HepG2 (cell line): ENCODE data around the gene DENND2A. TPM values are rescaled to one million over a fixed set of nuclear protein-coding genes. Genes with fewer than 3 reads are reported as not detected.
A peak's percentile ranks its signal among the peaks of the same experiment; 100 is the strongest.

ENCODE experiments used
- BRD4 ChIP-seq: sonication (generic); formaldehyde crosslinking; IDR thresholded peaks from 2 replicates; pipeline ENCODE4 v1.4.0; 2020; ENCODE audit warnings: missing genetic modification reagents
- FLYWCH1 ChIP-seq: sonication (generic); formaldehyde crosslinking; IDR thresholded peaks from 2 replicates; pipeline ENCODE4 v1.8.1; 2023; ENCODE audit warnings: mild to moderate bottlenecking, missing genetic modification reagents
- NFIC ChIP-seq: IDR thresholded peaks from 2 replicates; pipeline ENCODE4 v1.6.1; 2012; ENCODE audit warnings: mild to moderate bottlenecking, low read length, inconsistent platforms
- NR3C1 ChIP-seq: sonication (generic); formaldehyde crosslinking; IDR thresholded peaks from 2 replicates; pipeline ENCODE4 v1.4.0; 2020; ENCODE audit warnings: missing genetic modification reagents
- ONECUT2 ChIP-seq: sonication (generic); formaldehyde crosslinking; IDR thresholded peaks from 2 replicates; pipeline ENCODE4 v1.4.0; 2020; ENCODE audit warnings: missing genetic modification reagents
- RBAK ChIP-seq: sonication (generic); formaldehyde crosslinking; IDR thresholded peaks from 2 replicates; pipeline ENCODE4 v1.5.1; 2020; ENCODE audit warnings: mild to moderate bottlenecking, missing genetic modification reagents
- SMARCC2 ChIP-seq: fragments of 450-650 bp; IDR thresholded peaks from 2 replicates; pipeline ENCODE4 v1.6.1; 2017; ENCODE audit warnings: antibody characterized with exemption, mild to moderate bottlenecking
- ZBTB1 ChIP-seq: sonication (generic); formaldehyde crosslinking; IDR thresholded peaks from 2 replicates; pipeline ENCODE4 v1.4.0; 2020; ENCODE audit warnings: missing genetic modification reagents, borderline replicate concordance
- ZMYM4 ChIP-seq: sonication (generic); formaldehyde crosslinking; IDR thresholded peaks from 2 replicates; pipeline ENCODE4 v1.8.1; 2023; ENCODE audit warnings: mild to moderate bottlenecking, missing genetic modification reagents
- ZNF10 ChIP-seq: sonication (generic); formaldehyde crosslinking; IDR thresholded peaks from 2 replicates; pipeline ENCODE4 v1.4.0; 2020; ENCODE audit warnings: mild to moderate bottlenecking, low read depth, missing genetic modification reagents, borderline replicate concordance
- ZNF296 ChIP-seq: sonication (generic); formaldehyde crosslinking; conservative IDR thresholded peaks from 2 replicates; pipeline ENCODE4 v1.5.0; 2020; ENCODE audit warnings: mild to moderate bottlenecking, missing genetic modification reagents
- ZNF567 ChIP-seq: sonication (generic); formaldehyde crosslinking; IDR thresholded peaks from 2 replicates; pipeline ENCODE4 v1.8.1; 2023; ENCODE audit warnings: mild to moderate bottlenecking, missing genetic modification reagents, borderline replicate concordance
- ZNF790 ChIP-seq: sonication (generic); formaldehyde crosslinking; IDR thresholded peaks from 2 replicates; pipeline ENCODE4 v1.8.0; 2022; ENCODE audit warnings: missing genetic modification reagents, mild to moderate bottlenecking, borderline replicate concordance
- polyA plus RNA-seq, 8 experiments: library from polyadenylated mRNA; depleted of rRNA in 3 of 8; stranded (reverse) in 7 of 8; unstranded in 1 of 8; fragments of >200 nt; fragmentation: Illumina TruSeq in 4 of 8; extraction: Trizol in 4 of 8; gene quantifications; 2 replicates each; pipeline versions ENCODE4 v1.2.1 to v1.2.3, GENCODE V29; 2011 to 2016; ENCODE audit warnings: low read depth in 4 of 8, missing spikeins in 1 of 8, mixed read lengths in 1 of 8; ENCODE audit not compliant: insufficient read depth in 1 of 8
- total RNA-seq, 5 experiments: library from RNA; depleted of rRNA; stranded (reverse); fragments of >200 nt; fragmentation: Illumina TruSeq; extraction: Trizol; gene quantifications; 2 replicates each; pipeline ENCODE4 v1.2.3, GENCODE V29; 2016; ENCODE audit warnings: low read depth in 1 of 5
- TF ChIP-seq, protein P1 (sequence below): sonication (generic); formaldehyde crosslinking; IDR thresholded peaks from 2 replicates; pipeline ENCODE4 v1.5.1; 2020; ENCODE audit warnings: mild to moderate bottlenecking, missing genetic modification reagents
- TF ChIP-seq, protein P2 (sequence below), 2 experiments: sonication (generic) in 1 of 2; formaldehyde crosslinking in 1 of 2; IDR thresholded peaks; 2 replicates each; pipeline versions ENCODE4 v1.5.1 to v1.6.1; 2011 to 2020; ENCODE audit warnings: borderline replicate concordance in 1 of 2, low read depth in 1 of 2, low read length in 1 of 2, mild to moderate bottlenecking in 1 of 2, missing genetic modification reagents in 1 of 2, moderate library complexity in 1 of 2
- TF ChIP-seq, protein P3 (sequence below): sonication (generic); formaldehyde crosslinking; IDR thresholded peaks from 2 replicates; pipeline ENCODE4 v1.9.0; 2021; ENCODE audit warnings: missing genetic modification reagents, borderline replicate concordance
- TF ChIP-seq, protein P4 (sequence below): sonication (generic); formaldehyde crosslinking; IDR thresholded peaks from 2 replicates; pipeline ENCODE4 v1.5.1; 2020; ENCODE audit warnings: missing genetic modification reagents, mild to moderate bottlenecking, borderline replicate concordance
- TF ChIP-seq, protein P5 (sequence below): sonication (generic); formaldehyde crosslinking; IDR thresholded peaks from 2 replicates; pipeline ENCODE4 v1.4.0; 2020; ENCODE audit warnings: missing genetic modification reagents

DENND2A gene
- total and polyA plus RNA-seq, 2 of the 13 experiments (the other 11 are each of a cell fraction or from before 2014, with no cell fraction given), result not detected

DNA sequence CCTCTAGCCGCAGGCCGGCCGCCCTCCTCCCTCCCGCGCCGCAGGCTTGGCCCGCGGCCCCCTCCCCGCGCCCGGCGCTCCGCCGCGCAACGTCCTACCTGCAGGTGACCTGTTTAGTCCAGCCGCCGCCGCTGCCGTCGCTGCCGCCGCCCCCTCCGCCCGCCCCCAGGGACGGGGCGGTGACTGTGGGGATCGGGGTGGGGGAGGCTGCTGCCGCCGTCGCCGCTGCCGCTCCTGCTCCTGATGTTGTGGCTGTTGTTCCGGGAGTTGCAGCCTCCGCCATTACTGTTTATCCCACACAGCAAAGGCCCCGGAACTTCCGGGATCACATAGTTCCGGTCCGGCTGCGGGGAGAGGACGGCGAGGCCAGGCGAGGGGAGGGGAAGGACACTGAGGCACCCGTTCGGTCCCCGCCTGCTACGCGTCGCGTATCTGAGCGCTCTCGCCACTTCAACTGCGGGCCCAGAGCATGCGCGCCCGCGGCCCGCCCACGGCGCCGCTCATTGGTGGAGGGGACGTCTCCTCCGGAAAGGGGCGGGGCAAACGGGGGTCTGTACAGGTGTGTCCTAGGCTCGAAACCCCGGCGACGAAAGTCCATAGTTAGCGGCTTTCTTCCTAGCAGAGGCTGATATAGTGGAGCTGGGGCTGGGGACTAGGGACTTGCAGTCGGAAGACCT, 161.4 kb downstream of the DENND2A start, which contains the start of gene MKRN1 (continued):
- TF ChIP-seq, protein P1, sequence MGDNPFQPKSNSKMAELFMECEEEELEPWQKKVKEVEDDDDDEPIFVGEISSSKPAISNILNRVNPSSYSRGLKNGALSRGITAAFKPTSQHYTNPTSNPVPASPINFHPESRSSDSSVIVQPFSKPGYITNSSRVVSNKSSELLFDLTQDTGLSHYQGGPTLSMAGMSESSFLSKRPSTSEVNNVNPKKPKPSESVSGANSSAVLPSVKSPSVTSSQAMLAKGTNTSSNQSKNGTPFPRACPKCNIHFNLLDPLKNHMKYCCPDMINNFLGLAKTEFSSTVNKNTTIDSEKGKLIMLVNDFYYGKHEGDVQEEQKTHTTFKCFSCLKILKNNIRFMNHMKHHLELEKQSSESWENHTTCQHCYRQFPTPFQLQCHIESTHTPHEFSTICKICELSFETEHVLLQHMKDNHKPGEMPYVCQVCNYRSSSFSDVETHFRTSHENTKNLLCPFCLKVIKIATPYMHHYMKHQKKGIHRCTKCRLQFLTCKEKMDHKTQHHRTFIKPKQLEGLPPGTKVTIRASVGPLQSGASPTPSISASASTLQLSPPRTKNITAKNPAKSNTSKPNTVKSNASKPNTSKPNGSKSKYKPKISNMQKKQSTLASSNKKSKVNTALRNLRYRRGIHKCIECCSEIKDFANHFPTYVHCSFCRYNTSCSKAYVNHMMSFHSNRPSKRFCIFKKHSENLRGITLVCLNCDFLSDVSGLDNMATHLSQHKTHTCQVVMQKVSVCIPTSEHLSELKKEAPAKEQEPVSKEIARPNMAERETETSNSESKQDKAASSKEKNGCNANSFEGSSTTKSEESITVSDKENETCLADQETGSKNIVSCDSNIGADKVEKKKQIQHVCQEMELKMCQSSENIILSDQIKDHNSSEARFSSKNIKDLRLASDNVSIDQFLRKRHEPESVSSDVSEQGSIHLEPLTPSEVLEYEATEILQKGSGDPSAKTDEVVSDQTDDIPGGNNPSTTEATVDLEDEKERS (CRISPR knock-in tag), result no peak
- TF ChIP-seq BRD4 (CRISPR knock-in tag) (no peak), ZNF567 (CRISPR knock-in tag) (no peak), NFIC (no peak), FLYWCH1 (CRISPR knock-in tag) (no peak; the same call in 1 of the 2 replicates), ZNF10 (CRISPR knock-in tag) (no peak), ZBTB1 (CRISPR knock-in tag) (no peak), NR3C1 (CRISPR knock-in tag) (no peak), ZNF790 (no peak; the same call in 1 of the 2 replicates), SMARCC2 (no peak), RBAK (CRISPR knock-in tag) (no peak), ONECUT2 (CRISPR knock-in tag) (no peak), ZNF296 (CRISPR knock-in tag) (no peak), ZMYM4 (CRISPR knock-in tag) (peak; percentile 63)
- TF ChIP-seq, protein P2, sequence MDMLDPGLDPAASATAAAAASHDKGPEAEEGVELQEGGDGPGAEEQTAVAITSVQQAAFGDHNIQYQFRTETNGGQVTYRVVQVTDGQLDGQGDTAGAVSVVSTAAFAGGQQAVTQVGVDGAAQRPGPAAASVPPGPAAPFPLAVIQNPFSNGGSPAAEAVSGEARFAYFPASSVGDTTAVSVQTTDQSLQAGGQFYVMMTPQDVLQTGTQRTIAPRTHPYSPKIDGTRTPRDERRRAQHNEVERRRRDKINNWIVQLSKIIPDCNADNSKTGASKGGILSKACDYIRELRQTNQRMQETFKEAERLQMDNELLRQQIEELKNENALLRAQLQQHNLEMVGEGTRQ (IDR thresholded peaks at IDR 0.05; ENCODE audit: low read depth, low read length), result no peak
- TF ChIP-seq, protein P2 (CRISPR knock-in tag; IDR thresholded peaks at IDR 0.05; ENCODE audit: borderline replicate concordance), result no peak
- TF ChIP-seq, protein P3, sequence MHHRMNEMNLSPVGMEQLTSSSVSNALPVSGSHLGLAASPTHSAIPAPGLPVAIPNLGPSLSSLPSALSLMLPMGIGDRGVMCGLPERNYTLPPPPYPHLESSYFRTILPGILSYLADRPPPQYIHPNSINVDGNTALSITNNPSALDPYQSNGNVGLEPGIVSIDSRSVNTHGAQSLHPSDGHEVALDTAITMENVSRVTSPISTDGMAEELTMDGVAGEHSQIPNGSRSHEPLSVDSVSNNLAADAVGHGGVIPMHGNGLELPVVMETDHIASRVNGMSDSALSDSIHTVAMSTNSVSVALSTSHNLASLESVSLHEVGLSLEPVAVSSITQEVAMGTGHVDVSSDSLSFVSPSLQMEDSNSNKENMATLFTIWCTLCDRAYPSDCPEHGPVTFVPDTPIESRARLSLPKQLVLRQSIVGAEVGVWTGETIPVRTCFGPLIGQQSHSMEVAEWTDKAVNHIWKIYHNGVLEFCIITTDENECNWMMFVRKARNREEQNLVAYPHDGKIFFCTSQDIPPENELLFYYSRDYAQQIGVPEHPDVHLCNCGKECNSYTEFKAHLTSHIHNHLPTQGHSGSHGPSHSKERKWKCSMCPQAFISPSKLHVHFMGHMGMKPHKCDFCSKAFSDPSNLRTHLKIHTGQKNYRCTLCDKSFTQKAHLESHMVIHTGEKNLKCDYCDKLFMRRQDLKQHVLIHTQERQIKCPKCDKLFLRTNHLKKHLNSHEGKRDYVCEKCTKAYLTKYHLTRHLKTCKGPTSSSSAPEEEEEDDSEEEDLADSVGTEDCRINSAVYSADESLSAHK (CRISPR knock-in tag), result no peak
- TF ChIP-seq, protein P4, sequence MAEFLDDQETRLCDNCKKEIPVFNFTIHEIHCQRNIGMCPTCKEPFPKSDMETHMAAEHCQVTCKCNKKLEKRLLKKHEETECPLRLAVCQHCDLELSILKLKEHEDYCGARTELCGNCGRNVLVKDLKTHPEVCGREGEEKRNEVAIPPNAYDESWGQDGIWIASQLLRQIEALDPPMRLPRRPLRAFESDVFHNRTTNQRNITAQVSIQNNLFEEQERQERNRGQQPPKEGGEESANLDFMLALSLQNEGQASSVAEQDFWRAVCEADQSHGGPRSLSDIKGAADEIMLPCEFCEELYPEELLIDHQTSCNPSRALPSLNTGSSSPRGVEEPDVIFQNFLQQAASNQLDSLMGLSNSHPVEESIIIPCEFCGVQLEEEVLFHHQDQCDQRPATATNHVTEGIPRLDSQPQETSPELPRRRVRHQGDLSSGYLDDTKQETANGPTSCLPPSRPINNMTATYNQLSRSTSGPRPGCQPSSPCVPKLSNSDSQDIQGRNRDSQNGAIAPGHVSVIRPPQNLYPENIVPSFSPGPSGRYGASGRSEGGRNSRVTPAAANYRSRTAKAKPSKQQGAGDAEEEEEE (CRISPR knock-in tag), result no peak
- TF ChIP-seq, protein P5, sequence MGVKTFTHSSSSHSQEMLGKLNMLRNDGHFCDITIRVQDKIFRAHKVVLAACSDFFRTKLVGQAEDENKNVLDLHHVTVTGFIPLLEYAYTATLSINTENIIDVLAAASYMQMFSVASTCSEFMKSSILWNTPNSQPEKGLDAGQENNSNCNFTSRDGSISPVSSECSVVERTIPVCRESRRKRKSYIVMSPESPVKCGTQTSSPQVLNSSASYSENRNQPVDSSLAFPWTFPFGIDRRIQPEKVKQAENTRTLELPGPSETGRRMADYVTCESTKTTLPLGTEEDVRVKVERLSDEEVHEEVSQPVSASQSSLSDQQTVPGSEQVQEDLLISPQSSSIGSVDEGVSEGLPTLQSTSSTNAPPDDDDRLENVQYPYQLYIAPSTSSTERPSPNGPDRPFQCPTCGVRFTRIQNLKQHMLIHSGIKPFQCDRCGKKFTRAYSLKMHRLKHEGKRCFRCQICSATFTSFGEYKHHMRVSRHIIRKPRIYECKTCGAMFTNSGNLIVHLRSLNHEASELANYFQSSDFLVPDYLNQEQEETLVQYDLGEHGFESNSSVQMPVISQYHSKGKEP (CRISPR knock-in tag), result no peak
